DOHH2 (cell line): ENCODE data around the gene ZBTB40.

Experiments used
- EZH2phosphoT487 ChIP-seq: fragments of 200-600 bp; sonication (generic); IDR thresholded peaks from 2 replicates; pipeline ENCODE4 v1.6.1; 2017; ENCODE audit warnings: borderline replicate concordance, mild to moderate bottlenecking, antibody characterized with exemption, low read length, moderate library complexity, mixed read lengths
- TF ChIP-seq, protein P1 (sequence below): fragments of 200-600 bp; sonication (generic); IDR thresholded peaks from one replicate; pipeline ENCODE4 v1.5.1; 2014; ENCODE audit warnings: antibody characterized with exemption, mild to moderate bottlenecking, low read depth, low read length; ENCODE audit not compliant: poor library complexity, severe bottlenecking

DNA sequence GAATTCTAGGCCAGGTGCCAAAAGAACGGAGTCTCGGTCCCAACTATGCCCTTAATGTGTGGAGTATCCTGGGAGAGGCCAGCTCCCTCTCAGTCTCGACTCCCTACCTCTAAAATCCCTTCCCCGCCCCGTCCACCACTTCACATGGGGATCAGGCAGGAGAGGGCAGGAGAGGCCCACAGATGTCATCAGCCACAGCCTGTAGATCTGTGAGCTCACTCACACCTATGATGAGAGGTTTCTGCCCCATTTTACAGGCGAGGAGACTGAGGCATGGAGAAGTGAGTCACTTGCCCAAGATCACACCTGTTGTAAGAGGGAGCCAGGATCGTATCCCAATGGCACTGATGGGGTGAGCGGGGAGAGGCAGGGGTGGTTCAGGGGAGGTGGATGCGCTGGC lies 91.2 kb downstream of the ZBTB40 start:
- TF ChIP-seq, protein P1, sequence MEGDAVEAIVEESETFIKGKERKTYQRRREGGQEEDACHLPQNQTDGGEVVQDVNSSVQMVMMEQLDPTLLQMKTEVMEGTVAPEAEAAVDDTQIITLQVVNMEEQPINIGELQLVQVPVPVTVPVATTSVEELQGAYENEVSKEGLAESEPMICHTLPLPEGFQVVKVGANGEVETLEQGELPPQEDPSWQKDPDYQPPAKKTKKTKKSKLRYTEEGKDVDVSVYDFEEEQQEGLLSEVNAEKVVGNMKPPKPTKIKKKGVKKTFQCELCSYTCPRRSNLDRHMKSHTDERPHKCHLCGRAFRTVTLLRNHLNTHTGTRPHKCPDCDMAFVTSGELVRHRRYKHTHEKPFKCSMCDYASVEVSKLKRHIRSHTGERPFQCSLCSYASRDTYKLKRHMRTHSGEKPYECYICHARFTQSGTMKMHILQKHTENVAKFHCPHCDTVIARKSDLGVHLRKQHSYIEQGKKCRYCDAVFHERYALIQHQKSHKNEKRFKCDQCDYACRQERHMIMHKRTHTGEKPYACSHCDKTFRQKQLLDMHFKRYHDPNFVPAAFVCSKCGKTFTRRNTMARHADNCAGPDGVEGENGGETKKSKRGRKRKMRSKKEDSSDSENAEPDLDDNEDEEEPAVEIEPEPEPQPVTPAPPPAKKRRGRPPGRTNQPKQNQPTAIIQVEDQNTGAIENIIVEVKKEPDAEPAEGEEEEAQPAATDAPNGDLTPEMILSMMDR: no peak
- TF ChIP-seq EZH2phosphoT487: no peak
